Esophagus squamous epithelium (tissue), 4 donors: ENCODE measurements around the gene LSM5.

Experiments
- CTCF ChIP-seq, 6 experiments: fragments of 450-650 bp in 4 of 6; fragments of 200-600 bp in 2 of 6; sonication (generic) in 2 of 6; IDR thresholded peaks; one replicate each; pipeline ENCODE4 v1.5.1; 2016 to 2019; ENCODE audit warnings: antibody characterized with exemption in 6 of 6, mild to moderate bottlenecking in 4 of 6, moderate library complexity in 4 of 6
- POLR2A ChIP-seq, 4 donors: fragments of 450-650 bp; IDR thresholded peaks; one replicate each; pipeline ENCODE4 v1.6.1; 2017; ENCODE audit warnings: antibody characterized with exemption in 4 of 4, mild to moderate bottlenecking in 4 of 4, moderate library complexity in 3 of 4

- TF ChIP-seq CTCF (IDR thresholded peaks at IDR 0.05) (no peak), POLR2A (IDR thresholded peaks at IDR 0.05) (no peak)
These were observed 25.8 kb upstream of the LSM5 start for GRCh38 chr7:32515890-32516550.
